GM19351 (cell line): ENCODE results near the gene ARHGAP10.

Source experiments
- ATAC-seq: cut with Tn5 transposase; IDR thresholded peaks from one replicate; pipeline ENCODE4 v1.9.1; 2021; ENCODE audit warnings: mild to moderate bottlenecking, moderate library complexity; ENCODE audit not compliant: unreplicated experiment

The ARHGAP10 gene

GRCh38 chr4:148059617-148060180 is 327.8 kb downstream of the ARHGAP10 start:
- ATAC-seq: no peak

GRCh38 chr4:148060264-148061140 is 328.6 kb downstream of the ARHGAP10 start:
- peak; percentile 29 for ATAC-seq

GRCh38 chr4:148061141-148061481 is 329.2 kb downstream of the ARHGAP10 start:
- ATAC-seq: no peak

GRCh38 chr4:148061795-148062194 is 329.9 kb downstream of the ARHGAP10 start:
- no peak for ATAC-seq

- no peak for ATAC-seq
Observed at GRCh38 chr4:148062301-148062950, 330.5 kb downstream of the ARHGAP10 start.

- no peak for ATAC-seq
Observed at GRCh38 chr4:148064451-148064850, 332.6 kb downstream of the ARHGAP10 start.

GRCh38 chr4:148065075-148065474 is 333.2 kb downstream of the ARHGAP10 start:
- ATAC-seq: no peak

GRCh38 chr4:148067301-148067916 is 335.5 kb downstream of the ARHGAP10 start:
- no peak for ATAC-seq

GRCh38 chr4:148068065-148068911 is 336.4 kb downstream of the ARHGAP10 start:
- no peak for ATAC-seq

- ATAC-seq: no peak
Observed at GRCh38 chr4:148069086-148069894, 337.4 kb downstream of the ARHGAP10 start.

GRCh38 chr4:148069895-148070178 is 337.9 kb downstream of the ARHGAP10 start:
- no peak for ATAC-seq

GRCh38 chr4:148071009-148071408 is 339.1 kb downstream of the ARHGAP10 start:
- ATAC-seq: no peak

GRCh38 chr4:148072789-148073188 is 340.9 kb downstream of the ARHGAP10 start:
- ATAC-seq: no peak

GRCh38 chr4:148073349-148073748 is 341.5 kb downstream of the ARHGAP10 start:
- ATAC-seq: no peak

- no peak for ATAC-seq
Observed at GRCh38 chr4:148074462-148074861, 342.6 kb downstream of the ARHGAP10 start.

GRCh38 chr4:148075438-148075837 is 343.6 kb downstream of the ARHGAP10 start:
- no peak for ATAC-seq

GRCh38 chr4:148076964-148077363 is 345.1 kb downstream of the ARHGAP10 start:
- no peak for ATAC-seq

- no peak for ATAC-seq
Observed at GRCh38 chr4:148077581-148077980, 345.7 kb downstream of the ARHGAP10 start.

- no peak for ATAC-seq
Observed at GRCh38 chr4:148078061-148078460, 346.2 kb downstream of the ARHGAP10 start.

GRCh38 chr4:148079961-148080360 is 348.1 kb downstream of the ARHGAP10 start:
- ATAC-seq: no peak
